PFSK-1 (cell line): Measurements from ENCODE around the gene SGK1.

Experiments used
- POLR2AphosphoS5 ChIP-seq: IDR thresholded peaks from 2 replicates; pipeline ENCODE4 v1.6.1; 2012; ENCODE audit warnings: low read depth, mild to moderate bottlenecking, control low read depth, low read length, moderate library complexity
- REST ChIP-seq, 2 experiments: IDR thresholded peaks; 2 replicates each; pipeline versions ENCODE4 v1.6.1 to v1.8.0; 2011 to 2012; ENCODE audit warnings: low read depth in 2 of 2, low read length in 2 of 2, control low read depth in 1 of 2, inconsistent platforms in 1 of 2, mild to moderate bottlenecking in 1 of 2, moderate library complexity in 1 of 2; ENCODE audit not compliant: insufficient read depth in 1 of 2

- TF ChIP-seq POLR2AphosphoS5 = no peak
- no peak for TF ChIP-seq REST (IDR thresholded peaks at IDR 0.05; ENCODE audit: insufficient read depth in 1 of 2, low read depth in 2 of 2, low read length in 2 of 2)
These were observed 171.5 kb downstream of the SGK1 start for GRCh38 chr6:134146268-134147033.
